A204.1 (cell line): Measurements from ENCODE around the gene DNAJC25.
"Not testable (repeated sequence)": the region's sequence is repeated elsewhere in the genome, so short reads cannot be mapped to it uniquely, and the experiment has no call there.

Experiments
- FAIRE-seq: peaks from 2 replicates; lab custom pipeline; 2012; peaks lifted over from hg19 to GRCh38; lab: Jason Lieb, UNC

DNAJC25 gene

GRCh38 chr9:111668601-111669000, 37.5 kb downstream of the DNAJC25 start:
- not testable (repeated sequence) for FAIRE-seq

GRCh38 chr9:111674319-111674718, 43.2 kb downstream of the DNAJC25 start:
- no peak for FAIRE-seq

GRCh38 chr9:111676116-111676515, 45.0 kb downstream of the DNAJC25 start:
- FAIRE-seq: no peak

DNA sequence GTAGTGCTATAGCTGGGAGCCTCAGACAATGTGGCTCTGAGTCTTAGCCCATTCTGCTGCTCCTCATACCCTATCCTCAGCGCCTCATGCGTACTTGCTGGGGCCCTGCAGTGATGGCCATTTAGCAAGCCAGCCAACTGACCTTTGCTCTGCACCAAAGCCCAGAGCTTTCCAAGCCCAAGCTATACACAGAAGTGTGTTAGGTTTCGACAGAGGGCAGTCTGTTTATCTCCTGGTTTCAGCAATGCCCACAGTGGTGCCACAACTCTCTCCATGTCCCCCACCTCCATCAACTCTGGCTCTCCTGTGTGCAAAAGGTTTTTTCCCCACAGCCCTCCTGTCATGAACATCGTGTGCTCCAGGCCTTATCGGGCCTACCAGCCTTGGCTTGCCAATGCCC, 47.2 kb downstream of the DNAJC25 start:
- no peak for FAIRE-seq

GRCh38 chr9:111679199-111679598, 48.1 kb downstream of the DNAJC25 start:
- FAIRE-seq: no peak

DNA sequence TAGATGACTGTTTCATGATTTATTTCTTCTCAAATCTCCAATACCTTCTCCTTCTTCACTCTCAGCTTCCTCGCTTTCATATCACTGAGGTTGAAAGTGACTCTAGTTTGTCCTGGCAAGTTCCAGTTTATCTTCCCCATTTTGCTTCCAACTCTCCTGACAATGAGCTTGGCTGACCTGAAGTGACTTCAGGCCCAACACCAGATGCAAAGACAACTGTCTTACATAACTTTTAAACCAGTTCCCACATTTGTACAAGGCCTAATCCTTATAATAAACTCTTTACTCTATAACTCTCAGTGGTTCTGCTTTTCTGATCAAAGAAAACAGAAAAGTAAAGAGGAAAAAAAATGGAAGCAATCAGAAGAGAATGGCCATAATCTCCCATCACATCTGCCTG, 52.3 kb downstream of the DNAJC25 start:
- no peak for FAIRE-seq

DNA sequence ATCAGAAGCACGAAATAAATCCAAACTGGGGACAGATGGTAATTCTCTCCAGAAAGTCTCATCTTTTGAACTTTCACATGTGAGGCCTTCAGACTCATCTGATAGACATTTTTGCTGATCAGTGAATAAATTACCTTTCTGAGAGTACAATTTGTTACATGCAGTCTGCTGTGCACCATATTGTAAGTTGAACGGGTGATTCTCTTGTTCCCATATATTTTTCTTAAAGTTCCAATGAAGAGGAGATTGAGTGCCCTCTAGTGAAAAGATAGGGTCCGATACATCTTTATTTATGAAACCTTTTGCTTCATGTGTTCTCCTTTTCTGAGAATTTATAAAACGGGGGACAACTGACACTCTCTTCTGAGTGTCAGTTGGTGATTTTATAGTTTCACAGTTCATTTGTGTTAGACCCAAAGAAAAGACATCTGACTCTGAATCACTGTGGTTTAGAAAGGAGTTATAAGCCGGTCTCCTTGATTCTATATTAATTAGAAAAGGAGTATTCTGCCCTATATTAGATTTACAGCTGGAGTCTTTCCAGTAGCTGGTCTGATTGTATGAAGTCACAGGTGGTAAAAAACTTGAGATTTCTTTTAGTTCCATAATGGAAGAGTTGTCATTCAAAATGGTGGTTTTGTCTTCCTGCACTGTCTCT, 60.7 kb downstream of the DNAJC25 start:
- peak; percentile 97 for FAIRE-seq

DNA sequence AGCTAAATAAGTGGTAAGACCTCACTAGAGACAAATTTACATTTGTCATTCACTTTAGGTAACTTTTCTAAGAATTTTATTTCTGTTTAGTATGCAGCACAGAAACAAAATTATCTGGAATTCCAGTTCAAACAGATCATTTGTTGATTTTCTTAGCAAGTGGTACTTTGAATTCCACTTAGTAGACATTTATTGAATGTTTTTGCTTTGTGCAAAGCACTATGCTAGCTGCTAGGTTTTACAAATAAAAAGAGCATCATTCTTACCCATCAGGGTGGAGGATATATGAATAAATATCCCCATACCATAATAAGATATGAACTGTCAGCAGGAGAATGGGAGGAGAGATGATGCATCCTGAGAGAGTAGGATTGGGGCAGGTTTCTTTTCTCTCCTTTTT, 65.7 kb downstream of the DNAJC25 start:
- FAIRE-seq: no peak

DNA sequence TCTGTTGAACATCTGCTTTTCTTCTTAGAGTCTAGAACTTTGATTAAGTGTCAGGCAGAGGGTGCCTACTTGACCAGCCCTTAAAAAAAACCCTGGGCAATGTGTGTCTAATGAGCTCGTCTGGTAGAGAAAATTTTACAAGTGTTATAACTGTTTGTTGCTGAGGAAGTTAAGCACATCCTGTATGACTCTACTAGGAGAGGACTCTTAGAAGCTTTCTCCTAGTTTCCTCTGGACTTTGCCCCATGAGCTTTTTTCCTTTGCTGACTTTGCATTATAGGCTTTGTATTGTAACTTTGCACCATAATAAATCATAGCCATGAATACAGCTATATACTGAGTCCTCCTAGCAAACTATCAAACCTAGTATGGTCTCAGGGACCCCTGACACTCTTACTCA, 69.6 kb downstream of the DNAJC25 start:
- no peak for FAIRE-seq
